Measurements from ENCODE around the gene PCNX3.

The PCNX3 gene

GRCh38 chr11:65640483-65641296 lies 25.1 kb downstream of the PCNX3 start:
- peak; percentile 52 for DNase-seq (ENCODE audit: low spot score)

- no peak for DNase-seq (ENCODE audit: low spot score)
Observed at GRCh38 chr11:65641297-65642013, 25.9 kb downstream of the PCNX3 start.

GRCh38 chr11:65642014-65642671 lies 26.6 kb downstream of the PCNX3 start:
- no peak for DNase-seq (ENCODE audit: low spot score)

- DNase-seq (ENCODE audit: low spot score): no peak
Observed at GRCh38 chr11:65643971-65644370, 28.4 kb downstream of the PCNX3 start.

- no peak for DNase-seq (ENCODE audit: low spot score)
Observed at GRCh38 chr11:65644837-65645236, 29.3 kb downstream of the PCNX3 start.

- no peak for DNase-seq (ENCODE audit: low spot score)
Observed at GRCh38 chr11:65645710-65646109, 30.1 kb downstream of the PCNX3 start.

- no peak for DNase-seq (ENCODE audit: low spot score)
Observed at GRCh38 chr11:65646288-65646957, 30.8 kb downstream of the PCNX3 start.

- peak; percentile 50 for DNase-seq (ENCODE audit: low spot score)
Observed at GRCh38 chr11:65646958-65647701, 31.6 kb downstream of the PCNX3 start.

- DNase-seq (ENCODE audit: low spot score): no peak
Observed at GRCh38 chr11:65648997-65649493, 33.5 kb downstream of the PCNX3 start.

- DNase-seq (ENCODE audit: low spot score): no peak
Observed at GRCh38 chr11:65649656-65650546, 34.3 kb downstream of the PCNX3 start.

- no peak for DNase-seq (ENCODE audit: low spot score)
Observed at GRCh38 chr11:65650547-65651338, 35.2 kb downstream of the PCNX3 start.

- no peak for DNase-seq (ENCODE audit: low spot score)
Observed at GRCh38 chr11:65651339-65651588, 35.7 kb downstream of the PCNX3 start.

- no peak for DNase-seq (ENCODE audit: low spot score)
Observed at GRCh38 chr11:65651589-65652510, 36.3 kb downstream of the PCNX3 start.

GRCh38 chr11:65652511-65653228 lies 37.1 kb downstream of the PCNX3 start:
- DNase-seq (ENCODE audit: low spot score): peak; percentile 90

GRCh38 chr11:65653229-65654225 lies 38.0 kb downstream of the PCNX3 start:
- peak; percentile 63 for DNase-seq (ENCODE audit: low spot score)
